Hepatocyte (in vitro differentiated cells): Measurements from ENCODE around the gene RGR. TPM values are rescaled to one million over a fixed set of nuclear protein-coding genes. Genes with fewer than 3 reads are reported as not detected.

Source experiments
- DNase-seq: peaks from one replicate; pipeline ENCODE4 v3.0.0-alpha.2; 2016; ENCODE audit warnings: low spot score
- H2AFZ ChIP-seq: fragments of 200-600 bp; sonication (generic); 2 replicates; pipeline ENCODE4 v1.6.0; 2016; ENCODE audit warnings: antibody characterized with exemption, mild to moderate bottlenecking
- H3K27ac ChIP-seq: fragments of 200-600 bp; sonication (generic); 2 replicates; pipeline ENCODE4 v1.5.1; 2016; ENCODE audit warnings: mild to moderate bottlenecking
- H3K27me3 ChIP-seq: fragments of 200-600 bp; sonication (generic); 2 replicates; pipeline ENCODE4 v1.6.1; 2016
- H3K36me3 ChIP-seq: fragments of 200-600 bp; sonication (generic); replicated peaks from 2 replicates; pipeline ENCODE4 v1.5.1; 2016; ENCODE audit warnings: low read depth; ENCODE audit not compliant: insufficient read depth
- H3K4me1 ChIP-seq: fragments of 200-600 bp; sonication (generic); 2 replicates; pipeline ENCODE4 v1.5.1; 2016; ENCODE audit warnings: mild to moderate bottlenecking, moderate library complexity; ENCODE audit not compliant: insufficient read depth
- H3K4me2 ChIP-seq: fragments of 200-600 bp; sonication (generic); 2 replicates; pipeline ENCODE4 v1.6.0; 2016
- H3K4me3 ChIP-seq: fragments of 200-600 bp; sonication (generic); 2 replicates; pipeline ENCODE4 v1.5.1; 2016; ENCODE audit warnings: mild to moderate bottlenecking
- H3K79me2 ChIP-seq: fragments of 200-600 bp; sonication (generic); 2 replicates; pipeline ENCODE4 v1.6.0; 2017; ENCODE audit warnings: mild to moderate bottlenecking
- H3K9me2 ChIP-seq: fragments of 200-600 bp; sonication (generic); replicated peaks from 2 replicates; pipeline ENCODE4 v1.6.0; 2017; ENCODE audit warnings: mild to moderate bottlenecking; ENCODE audit not compliant: insufficient read depth
- H3K9me3 ChIP-seq: fragments of 200-600 bp; sonication (generic); 2 replicates; pipeline ENCODE4 v1.5.1; 2016; ENCODE audit warnings: low read depth, mild to moderate bottlenecking
- H4K20me1 ChIP-seq: fragments of 200-600 bp; sonication (generic); 2 replicates; pipeline ENCODE4 v1.6.0; 2016; ENCODE audit warnings: mild to moderate bottlenecking; ENCODE audit not compliant: insufficient read depth, poor library complexity, severe bottlenecking
- EZH2 ChIP-seq: fragments of 200-600 bp; sonication (generic); IDR thresholded peaks from 2 replicates; pipeline ENCODE4 v1.6.1; 2016; ENCODE audit warnings: antibody characterized with exemption, mild to moderate bottlenecking, borderline replicate concordance
- EZH2phosphoT487 ChIP-seq: fragments of 200-600 bp; sonication (generic); IDR thresholded peaks from one replicate; pipeline ENCODE4 v1.6.1; 2018; ENCODE audit warnings: antibody characterized with exemption, mild to moderate bottlenecking, low read depth, moderate library complexity; ENCODE audit not compliant: unreplicated experiment, severe bottlenecking
- WGBS: methylation state at CpG from one replicate; pipeline ENCODE4 v1.1.6; 2016; ENCODE audit warnings: low lambda C conversion rate; ENCODE audit errors: missing lambda C conversion rate; 5-methylcytosine and 5-hydroxymethylcytosine counted together
- polyA plus RNA-seq: library from polyadenylated mRNA; unstranded; fragments of >200 nt; fragmentation: Nextera tagmentation; extraction: Ambion mirVana; gene quantifications from 2 replicates; pipeline ENCODE4 v1.2.1, GENCODE V29; 2016
- total RNA-seq: library from RNA; depleted of rRNA; stranded (reverse); fragments of >200 nt; gene quantifications from 2 replicates; pipeline ENCODE4 v1.2.3, GENCODE V29; 2014
- TF ChIP-seq, protein P1 (sequence below): fragments of 200-600 bp; sonication (generic); IDR thresholded peaks from 2 replicates; pipeline ENCODE4 v1.5.1; 2016; ENCODE audit warnings: antibody characterized with exemption, mild to moderate bottlenecking; ENCODE audit not compliant: poor library complexity

RGR gene
- total and polyA plus RNA-seq, 2 experiments from 2014 or later, result not detected

DNA sequence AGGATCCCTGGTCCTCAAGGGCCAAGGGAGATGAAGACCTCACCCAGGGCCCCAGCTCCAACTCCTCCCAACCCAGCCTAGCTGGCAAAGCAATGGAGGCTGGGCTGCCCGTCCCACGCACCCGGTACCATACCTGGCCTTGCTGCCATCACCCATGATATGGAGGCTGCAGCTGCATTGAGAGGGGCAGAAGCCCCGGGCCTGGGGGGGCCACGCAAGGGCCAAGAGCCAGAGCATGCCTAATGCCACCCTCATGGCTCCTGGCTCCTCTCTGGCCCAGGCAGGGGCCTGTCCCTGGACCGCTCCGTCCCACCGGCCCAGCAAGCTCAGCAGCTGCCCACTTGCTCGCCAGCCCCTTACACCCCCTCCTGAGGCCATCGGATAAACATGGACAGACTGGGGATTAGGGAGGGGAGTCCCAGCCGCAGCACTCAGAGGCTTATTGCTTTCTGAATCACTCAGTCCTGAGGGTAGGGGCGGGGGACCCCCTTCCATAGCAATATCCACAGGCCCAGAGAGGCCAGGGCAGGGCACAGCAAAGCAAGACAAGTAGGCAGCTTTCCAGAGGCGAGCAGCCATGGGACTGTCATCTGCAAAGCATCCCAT, 3.6 kb upstream of the RGR start, which contains the start of gene LRIT1:
Gene LRIT1, minus strand, starts transcription at position 362 of the 606 bp plus-strand sequence. Its CDS starts 107 bp downstream, at position 255.
- WGBS, result 89% methylated on average over 13 of the region's 13 CpGs
- no peaks in the 10 kb centered on the region for H3K36me3 ChIP-seq
- H4K20me1 ChIP-seq, result no peaks in the 10 kb centered on the region
- no peak within 1 kb of the TSS for H3K4me2 ChIP-seq
- H3K9me2 ChIP-seq, result no peaks in the 10 kb centered on the region
- no peak within 1 kb of the TSS for H3K27ac ChIP-seq
- no peak for DNase-seq
- no peak within 1 kb of the TSS for H3K4me3 ChIP-seq
- H3K9me3 ChIP-seq, result no peaks in the 10 kb centered on the region
- no peaks in the 10 kb centered on the region for H3K4me1 ChIP-seq
- TF ChIP-seq EZH2, result no peak
- no peak for TF ChIP-seq EZH2phosphoT487
- TF ChIP-seq, protein P1, sequence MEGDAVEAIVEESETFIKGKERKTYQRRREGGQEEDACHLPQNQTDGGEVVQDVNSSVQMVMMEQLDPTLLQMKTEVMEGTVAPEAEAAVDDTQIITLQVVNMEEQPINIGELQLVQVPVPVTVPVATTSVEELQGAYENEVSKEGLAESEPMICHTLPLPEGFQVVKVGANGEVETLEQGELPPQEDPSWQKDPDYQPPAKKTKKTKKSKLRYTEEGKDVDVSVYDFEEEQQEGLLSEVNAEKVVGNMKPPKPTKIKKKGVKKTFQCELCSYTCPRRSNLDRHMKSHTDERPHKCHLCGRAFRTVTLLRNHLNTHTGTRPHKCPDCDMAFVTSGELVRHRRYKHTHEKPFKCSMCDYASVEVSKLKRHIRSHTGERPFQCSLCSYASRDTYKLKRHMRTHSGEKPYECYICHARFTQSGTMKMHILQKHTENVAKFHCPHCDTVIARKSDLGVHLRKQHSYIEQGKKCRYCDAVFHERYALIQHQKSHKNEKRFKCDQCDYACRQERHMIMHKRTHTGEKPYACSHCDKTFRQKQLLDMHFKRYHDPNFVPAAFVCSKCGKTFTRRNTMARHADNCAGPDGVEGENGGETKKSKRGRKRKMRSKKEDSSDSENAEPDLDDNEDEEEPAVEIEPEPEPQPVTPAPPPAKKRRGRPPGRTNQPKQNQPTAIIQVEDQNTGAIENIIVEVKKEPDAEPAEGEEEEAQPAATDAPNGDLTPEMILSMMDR, result no peak
- H2AFZ ChIP-seq, result no peak within 1 kb of the TSS
- peaks cover 16% of the 10 kb centered on the region for H3K27me3 ChIP-seq
- no peaks in the 10 kb centered on the region for H3K79me2 ChIP-seq

DNA sequence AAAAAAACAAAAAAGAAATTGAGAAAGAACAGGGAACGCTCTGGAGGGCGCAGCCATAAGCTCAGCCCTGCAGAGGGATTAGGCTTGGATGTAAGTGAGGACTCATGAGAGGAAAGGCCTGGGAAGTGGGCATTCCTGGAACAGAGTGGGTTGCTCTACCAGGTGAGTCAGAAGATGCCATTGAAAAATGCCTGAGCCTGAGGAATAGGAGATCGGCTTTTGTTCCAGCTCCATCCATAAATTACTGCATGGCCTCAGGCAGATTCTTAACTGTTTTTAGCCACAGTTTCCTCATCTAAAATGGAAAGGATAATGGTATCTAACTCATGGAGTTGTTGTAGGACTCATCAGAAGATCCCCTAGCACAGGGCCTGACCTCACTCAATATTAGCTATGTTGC, 1.1 kb upstream of the RGR start:
- 89% methylated on average over 3 of the region's 3 CpGs for WGBS
- Histone ChIP-seq H2AFZ (no peak overlapping the region), H3K36me3 (no peaks in the 10 kb centered on the region), H3K79me2 (no peaks in the 10 kb centered on the region), H3K9me2 (no peaks in the 10 kb centered on the region), H3K9me3 (no peaks in the 10 kb centered on the region), H3K27me3 (peaks cover 9% of the 10 kb centered on the region), H3K4me2 (no peak overlapping the region), H3K4me1 (no peaks in the 10 kb centered on the region), H3K27ac (no peak overlapping the region), H3K4me3 (no peak overlapping the region), H4K20me1 (no peaks in the 10 kb centered on the region)
- DNase-seq, result no peak
- no peak for TF ChIP-seq EZH2phosphoT487
- TF ChIP-seq, protein P1, result no peak
- no peak for TF ChIP-seq EZH2

DNA sequence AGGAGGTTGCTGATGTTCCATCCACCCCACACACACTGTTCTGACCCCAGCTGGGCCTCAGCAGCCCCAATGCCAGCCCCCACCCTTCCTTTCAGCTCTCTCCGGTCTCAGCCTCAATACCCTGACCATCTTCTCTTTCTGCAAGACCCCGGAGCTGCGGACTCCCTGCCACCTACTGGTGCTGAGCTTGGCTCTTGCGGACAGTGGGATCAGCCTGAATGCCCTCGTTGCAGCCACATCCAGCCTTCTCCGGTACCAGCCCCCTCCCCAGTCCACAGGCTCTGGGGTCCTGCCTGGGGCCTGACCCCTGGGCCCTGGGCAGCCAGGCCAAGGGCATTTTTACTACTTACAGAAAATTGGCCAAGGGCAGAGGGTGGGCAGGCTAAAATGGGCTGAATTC, 2.6 kb downstream of the RGR start:
- no peak overlapping the region for H3K27ac ChIP-seq
- H4K20me1 ChIP-seq, result no peaks in the 10 kb centered on the region
- no peak overlapping the region for H3K4me2 ChIP-seq
- 81% methylated on average over 6 of the region's 6 CpGs for WGBS
- no peaks in the 10 kb centered on the region for H3K79me2 ChIP-seq
- H2AFZ ChIP-seq, result no peak overlapping the region
- TF ChIP-seq EZH2phosphoT487 (no peak), EZH2 (no peak)
- TF ChIP-seq, protein P1, result no peak
- H3K9me2 ChIP-seq, result no peaks in the 10 kb centered on the region
- H3K9me3 ChIP-seq, result no peaks in the 10 kb centered on the region
- H3K36me3 ChIP-seq, result no peaks in the 10 kb centered on the region
- no peak overlapping the region for H3K4me3 ChIP-seq
- peaks cover 4% of the 10 kb centered on the region for H3K27me3 ChIP-seq
- H3K4me1 ChIP-seq, result no peaks in the 10 kb centered on the region
- no peak for DNase-seq
